HG03520 (cell line): ENCODE measurements around the gene AANAT.

Source experiments
- ATAC-seq: cut with Tn5 transposase; IDR thresholded peaks from one replicate; pipeline ENCODE4 v1.9.1; 2021; ENCODE audit warnings: mild to moderate bottlenecking, moderate library complexity; ENCODE audit not compliant: unreplicated experiment

The AANAT gene

GRCh38 chr17:76467366-76467765, at the start of gene AANAT:
AANAT (plus strand) TSS chr17:76467603; CDS start chr17:76468747, 1,144 bp downstream.
- no peak for ATAC-seq

GRCh38 chr17:76419576-76420260, 47.7 kb upstream of the AANAT start:
- ATAC-seq: no peak

GRCh38 chr17:76420356-76421043, 46.9 kb upstream of the AANAT start:
- ATAC-seq: no peak

GRCh38 chr17:76421044-76421407, 46.4 kb upstream of the AANAT start:
- no peak for ATAC-seq

GRCh38 chr17:76422406-76422805, 45.0 kb upstream of the AANAT start:
- ATAC-seq: no peak

- no peak for ATAC-seq
These were observed 44.5 kb upstream of the AANAT start for GRCh38 chr17:76422860-76423259.

GRCh38 chr17:76426853-76427252, 40.5 kb upstream of the AANAT start:
- ATAC-seq: no peak

- no peak for ATAC-seq
These were observed 39.7 kb upstream of the AANAT start for GRCh38 chr17:76427501-76428231.

- ATAC-seq: no peak
These were observed 38.9 kb upstream of the AANAT start for GRCh38 chr17:76428511-76428910.

GRCh38 chr17:76431509-76431908, 35.9 kb upstream of the AANAT start:
- no peak for ATAC-seq

- ATAC-seq: no peak
These were observed 35.4 kb upstream of the AANAT start for GRCh38 chr17:76432004-76432403.

- ATAC-seq: no peak
These were observed 34.6 kb upstream of the AANAT start for GRCh38 chr17:76432712-76433336.

GRCh38 chr17:76433693-76434092, 33.7 kb upstream of the AANAT start:
- ATAC-seq: no peak

- ATAC-seq: no peak
These were observed 32.5 kb upstream of the AANAT start for GRCh38 chr17:76434870-76435269.

GRCh38 chr17:76435751-76436150, 31.7 kb upstream of the AANAT start:
- ATAC-seq: no peak

GRCh38 chr17:76437467-76438402, 29.7 kb upstream of the AANAT start:
- ATAC-seq: no peak

- ATAC-seq: no peak
These were observed 28.5 kb upstream of the AANAT start for GRCh38 chr17:76438906-76439305.

- ATAC-seq: no peak
These were observed 28.0 kb upstream of the AANAT start for GRCh38 chr17:76439314-76439928.

GRCh38 chr17:76440751-76441362, 26.5 kb upstream of the AANAT start:
- ATAC-seq: no peak
